GM12878 (cell line): ENCODE results near the gene MORF4L2. TPM values are rescaled to one million over a fixed set of nuclear protein-coding genes. Genes with fewer than 3 reads are reported as not detected.

Experiments used
- BRCA1 ChIP-seq: IDR thresholded peaks from 2 replicates; pipeline ENCODE4 v1.6.1; 2011; ENCODE audit warnings: low read depth, low read length, improper control_type of control experiment
- CHD2 ChIP-seq: IDR thresholded peaks from 2 replicates; pipeline ENCODE4 v1.6.1; 2011; ENCODE audit warnings: low read depth, low read length, improper control_type of control experiment, borderline replicate concordance
- CREM ChIP-seq: IDR thresholded peaks from 2 replicates; pipeline ENCODE4 v1.6.1; 2014; ENCODE audit warnings: antibody characterized with exemption, low read depth
- CTCF ChIP-seq, 3 experiments: IDR thresholded peaks in 2 of 3; conservative IDR thresholded peaks in 1 of 3; 2 replicates each; pipeline ENCODE4 v1.5.1; 2011; ENCODE audit warnings: low read depth in 3 of 3, low read length in 3 of 3, mild to moderate bottlenecking in 3 of 3, control low read depth in 2 of 3, moderate library complexity in 2 of 3, inconsistent platforms in 1 of 3, mixed read lengths in 1 of 3; ENCODE audit not compliant: control insufficient read depth in 2 of 3, insufficient read depth in 1 of 3; ENCODE audit errors: extremely low read depth in 1 of 3
- EED ChIP-seq: sonication (generic); IDR thresholded peaks from 2 replicates; pipeline ENCODE4 v1.6.1; 2016; ENCODE audit warnings: antibody characterized with exemption, low read depth
- EGR1 ChIP-seq, 2 experiments: IDR thresholded peaks; 1 replicate in 1 of 2; 2 replicates in 1 of 2; pipeline ENCODE4 v1.6.1; 2011 to 2012; ENCODE audit warnings: low read depth in 2 of 2, low read length in 2 of 2, borderline replicate concordance in 1 of 2, mild to moderate bottlenecking in 1 of 2, moderate library complexity in 1 of 2
- ESRRA ChIP-seq: IDR thresholded peaks from 2 replicates; pipeline ENCODE4 v1.6.1; 2012; ENCODE audit warnings: mild to moderate bottlenecking, low read length, improper control_type of control experiment
- FOXK2 ChIP-seq: fragments of 450-650 bp; IDR thresholded peaks from 2 replicates; pipeline ENCODE4 v1.6.1; 2017; ENCODE audit warnings: mild to moderate bottlenecking, moderate library complexity
- HDAC6 ChIP-seq: fragments of 200-600 bp; sonication (generic); IDR thresholded peaks from one replicate; pipeline ENCODE4 v1.8.0; 2017; ENCODE audit warnings: antibody characterized with exemption; ENCODE audit not compliant: unreplicated experiment
- IRF4 ChIP-seq: IDR thresholded peaks from 2 replicates; pipeline ENCODE4 v1.6.1; 2011; ENCODE audit warnings: low read depth, low read length
- JUND ChIP-seq: IDR thresholded peaks from 2 replicates; pipeline ENCODE4 v1.6.1; 2012; ENCODE audit warnings: low read depth, mild to moderate bottlenecking, low read length, improper control_type of control experiment, moderate library complexity
- KLF5 ChIP-seq: fragments of 450-650 bp; IDR thresholded peaks from 2 replicates; pipeline ENCODE4 v1.6.1; 2014; ENCODE audit warnings: mild to moderate bottlenecking; ENCODE audit not compliant: partially characterized antibody
- MEF2A ChIP-seq: IDR thresholded peaks from 2 replicates; pipeline ENCODE4 v1.6.1; 2011; ENCODE audit warnings: low read depth, mild to moderate bottlenecking, low read length, moderate library complexity; ENCODE audit not compliant: insufficient read depth
- NFIC ChIP-seq: IDR thresholded peaks from 2 replicates; pipeline ENCODE4 v1.6.1; 2012; ENCODE audit warnings: low read depth, mild to moderate bottlenecking, inconsistent platforms, low read length, moderate library complexity
- NKRF ChIP-seq: fragments of 450-650 bp; conservative IDR thresholded peaks from 2 replicates; pipeline ENCODE4 v1.6.1; 2017; ENCODE audit warnings: mild to moderate bottlenecking, moderate library complexity
- PAX8 ChIP-seq: fragments of 450-650 bp; IDR thresholded peaks from 2 replicates; pipeline ENCODE4 v1.6.1; 2017; ENCODE audit warnings: mild to moderate bottlenecking, moderate library complexity
- PML ChIP-seq: IDR thresholded peaks from 2 replicates; pipeline ENCODE4 v1.6.1; 2012; ENCODE audit warnings: low read length, inconsistent platforms
- POLR2A ChIP-seq: IDR thresholded peaks from 2 replicates; pipeline ENCODE4 v1.6.1; 2011; ENCODE audit warnings: low read depth, mild to moderate bottlenecking, low read length
- POU2F2 ChIP-seq: IDR thresholded peaks from 3 replicates; pipeline ENCODE4 v1.6.1; 2011; ENCODE audit warnings: low read depth, mild to moderate bottlenecking, low read length, borderline replicate concordance
- RUNX3 ChIP-seq: IDR thresholded peaks from 2 replicates; pipeline ENCODE4 v1.6.1; 2012; ENCODE audit warnings: low read length, inconsistent platforms
- SIN3A ChIP-seq: IDR thresholded peaks from 2 replicates; pipeline ENCODE4 v1.6.1; 2012; ENCODE audit warnings: low read depth, low read length, improper control_type of control experiment
- SMARCA5 ChIP-seq: fragments of 450-650 bp; IDR thresholded peaks from 2 replicates; pipeline ENCODE4 v1.6.1; 2017; ENCODE audit warnings: mild to moderate bottlenecking
- SRF ChIP-seq, 2 experiments: IDR thresholded peaks; 2 replicates each; pipeline ENCODE4 v1.6.1; 2011; ENCODE audit warnings: low read depth in 2 of 2, low read length in 2 of 2, mild to moderate bottlenecking in 1 of 2, moderate library complexity in 1 of 2
- SUPT20H ChIP-seq: IDR thresholded peaks from 2 replicates; pipeline ENCODE4 v1.6.1; 2011; ENCODE audit warnings: low read depth, mild to moderate bottlenecking, low read length, moderate library complexity, borderline replicate concordance; ENCODE audit not compliant: control insufficient read depth
- SUZ12 ChIP-seq: fragments of 200-600 bp; sonication (generic); IDR thresholded peaks from one replicate; pipeline ENCODE4 v1.6.1; 2018; ENCODE audit warnings: antibody characterized with exemption, mild to moderate bottlenecking; ENCODE audit not compliant: unreplicated experiment
- polyA plus RNA-seq, 11 experiments: library from polyadenylated mRNA; depleted of rRNA in 4 of 11; unstranded in 6 of 11; stranded (reverse) in 5 of 11; fragments of >200 nt; fragmentation: Nextera tagmentation in 4 of 11; fragmentation: Illumina TruSeq in 1 of 11; extraction: Ambion mirVana in 4 of 11; extraction: Trizol in 1 of 11; gene quantifications; 1 replicate in 1 of 11; 2 replicates in 10 of 11; pipeline versions ENCODE4 v1.2.1 to v1.2.3, GENCODE V29; 2011 to 2016; ENCODE audit warnings: inconsistent platforms in 2 of 11, missing spikeins in 2 of 11, low read depth in 1 of 11
- total RNA-seq, 4 experiments: library from RNA; depleted of rRNA in 3 of 4; stranded (reverse); fragments of >200 nt in 3 of 4; fragmentation: Illumina TruSeq in 1 of 4; extraction: Trizol in 1 of 4; gene quantifications; 2 replicates each; pipeline versions ENCODE4 v1.2.1 to v1.2.3, GENCODE V29; 2013 to 2021
- TF ChIP-seq, protein P1 (sequence below): fragments of 450-650 bp; IDR thresholded peaks from 2 replicates; pipeline ENCODE4 v1.6.1; 2018; ENCODE audit warnings: mild to moderate bottlenecking, low read depth, moderate library complexity; ENCODE audit not compliant: partially characterized antibody

MORF4L2 gene
- total and polyA plus RNA-seq, 10 of the 15 experiments (the other 5 are each of a cell fraction or from before 2014, with no cell fraction given) = 118 to 311 (median 199) TPM

DNA sequence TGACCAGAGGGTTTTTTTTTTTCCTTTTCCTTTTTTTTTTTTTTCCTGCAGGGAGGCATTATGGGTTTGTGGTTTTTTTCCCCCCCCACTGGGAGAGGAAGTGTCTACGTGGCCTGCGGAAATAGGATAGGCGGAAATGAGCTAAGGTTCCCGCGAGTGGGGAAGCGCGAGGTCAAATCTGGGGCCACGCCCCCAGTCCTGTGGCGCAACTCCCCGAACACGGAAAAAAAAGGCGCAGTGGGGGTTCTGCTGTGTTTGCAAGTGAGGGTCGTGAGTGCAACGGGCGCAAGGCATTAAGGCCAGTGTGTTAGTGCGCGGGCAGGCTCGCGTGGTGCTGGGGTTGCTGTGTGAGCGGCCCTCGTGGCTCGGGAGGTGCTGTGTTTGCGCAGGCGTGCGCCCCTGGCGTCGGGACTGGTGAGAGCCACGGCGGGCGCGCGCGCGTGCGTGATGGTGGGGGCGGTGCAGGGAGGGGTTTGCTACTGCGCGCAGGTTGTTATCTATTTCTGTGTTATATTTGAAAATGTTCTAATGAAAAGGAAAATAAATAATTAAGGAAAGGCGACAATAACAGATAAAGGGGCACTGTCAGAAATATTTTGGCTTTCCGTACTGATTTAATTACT, 685 bp upstream of the MORF4L2 start (continued):
- TF ChIP-seq, protein P1, sequence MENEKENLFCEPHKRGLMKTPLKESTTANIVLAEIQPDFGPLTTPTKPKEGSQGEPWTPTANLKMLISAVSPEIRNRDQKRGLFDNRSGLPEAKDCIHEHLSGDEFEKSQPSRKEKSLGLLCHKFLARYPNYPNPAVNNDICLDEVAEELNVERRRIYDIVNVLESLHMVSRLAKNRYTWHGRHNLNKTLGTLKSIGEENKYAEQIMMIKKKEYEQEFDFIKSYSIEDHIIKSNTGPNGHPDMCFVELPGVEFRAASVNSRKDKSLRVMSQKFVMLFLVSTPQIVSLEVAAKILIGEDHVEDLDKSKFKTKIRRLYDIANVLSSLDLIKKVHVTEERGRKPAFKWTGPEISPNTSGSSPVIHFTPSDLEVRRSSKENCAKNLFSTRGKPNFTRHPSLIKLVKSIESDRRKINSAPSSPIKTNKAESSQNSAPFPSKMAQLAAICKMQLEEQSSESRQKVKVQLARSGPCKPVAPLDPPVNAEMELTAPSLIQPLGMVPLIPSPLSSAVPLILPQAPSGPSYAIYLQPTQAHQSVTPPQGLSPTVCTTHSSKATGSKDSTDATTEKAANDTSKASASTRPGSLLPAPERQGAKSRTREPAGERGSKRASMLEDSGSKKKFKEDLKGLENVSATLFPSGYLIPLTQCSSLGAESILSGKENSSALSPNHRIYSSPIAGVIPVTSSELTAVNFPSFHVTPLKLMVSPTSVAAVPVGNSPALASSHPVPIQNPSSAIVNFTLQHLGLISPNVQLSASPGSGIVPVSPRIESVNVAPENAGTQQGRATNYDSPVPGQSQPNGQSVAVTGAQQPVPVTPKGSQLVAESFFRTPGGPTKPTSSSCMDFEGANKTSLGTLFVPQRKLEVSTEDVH = peak; percentile 92
- 0 out of 2 replicates have a peak, but pooled peaks have one; percentile 4 for TF ChIP-seq JUND
- TF ChIP-seq MEF2A = no peak
- no peak for TF ChIP-seq FOXK2
- peak; percentile 26 to 40 (median 26); a peak in 3 of 6 replicates for TF ChIP-seq CTCF (IDR thresholded peaks at IDR 0.05 in 2 of 3, conservative IDR thresholded peaks at IDR 0.05 in 1 of 3; ENCODE audit: control insufficient read depth in 2 of 3, extremely low read depth in 1 of 3, insufficient read depth in 1 of 3, low read depth in 3 of 3, low read length in 3 of 3)
- 0 out of 2 replicates have a peak, but pooled peaks have one; percentile 24 for TF ChIP-seq CHD2
- TF ChIP-seq SIN3A = peak; percentile 63; the same call in 1 of the 2 replicates
- no peak for TF ChIP-seq NFIC
- TF ChIP-seq POU2F2 = no peak; the same call in 2 of the 3 replicates
- no peak for TF ChIP-seq SUPT20H
- TF ChIP-seq SUZ12 = no peak
- no peak for TF ChIP-seq ESRRA
- no peak for TF ChIP-seq CREM
- no peak for TF ChIP-seq EED
- TF ChIP-seq SMARCA5 = peak; percentile 70; the same call in 1 of the 2 replicates
- TF ChIP-seq RUNX3 = peak; percentile 88
- TF ChIP-seq IRF4 = no peak
- no peak for TF ChIP-seq KLF5
- TF ChIP-seq BRCA1 = no peak
- TF ChIP-seq EGR1 (IDR thresholded peaks at IDR 0.05; ENCODE audit: borderline replicate concordance in 1 of 2, low read depth in 2 of 2, low read length in 2 of 2) = peak in 1 of 2 experiments; percentile 50; a peak in 1 of 3 replicates
- TF ChIP-seq PAX8 = peak; percentile 63; the same call in 1 of the 2 replicates
- TF ChIP-seq POLR2A = peak; percentile 90
- no peak for TF ChIP-seq HDAC6
- TF ChIP-seq SRF (IDR thresholded peaks at IDR 0.05; ENCODE audit: low read depth in 2 of 2, low read length in 2 of 2) = no peak
- 0 out of 2 replicates have a peak, but pooled peaks have one; percentile 55 for TF ChIP-seq NKRF
- no peak; the same call in 1 of the 2 replicates for TF ChIP-seq PML
